Measurements from ENCODE around the gene TNFRSF12A. TPM values are rescaled to one million over a fixed set of nuclear protein-coding genes. Genes with fewer than 3 reads are reported as not detected.

TNFRSF12A gene
- total and polyA plus RNA-seq, 2 of the 4 experiments (the other 2 are of a cell fraction): 103 to 304 TPM

GRCh38 chr16:2987833-2988232, 32.3 kb upstream of the TNFRSF12A start:
- Histone ChIP-seq H3K27ac (ENCODE audit: insufficient read depth, low read length) (no peak overlapping the region), H3K27me3 (ENCODE audit: control insufficient read depth, insufficient read depth, low read length) (peaks cover 21% of the 10 kb centered on the region), H4K91ac (ENCODE audit: insufficient read depth, low read depth, low read length) (no peak overlapping the region), H3K79me1 (ENCODE audit: low read depth in 1 of 2, low read length in 2 of 2) (no peaks in the 10 kb centered on the region), H2AK9ac (replicated peaks; ENCODE audit: low read depth, low read length, poor library complexity) (no peak overlapping the region), H4K5ac (ENCODE audit: low read depth, low read length) (no peak overlapping the region), H3K4me3 (ENCODE audit: insufficient read depth, low read depth, low read length) (no peak overlapping the region), H3K9me3 (ENCODE audit: control insufficient read depth, insufficient read depth, low read length) (no peaks in the 10 kb centered on the region), H2AK5ac (ENCODE audit: low read depth, low read length) (no peak overlapping the region), H2AFZ (replicated peaks; ENCODE audit: low read length, poor library complexity) (no peak overlapping the region), H2BK20ac (ENCODE audit: low read depth, low read length) (no peak overlapping the region), H3K56ac (ENCODE audit: extremely low read depth, insufficient read depth, low read length) (no peak overlapping the region), H4K8ac (ENCODE audit: low read depth in 2 of 2, low read length in 2 of 2) (no peak overlapping the region), H3K4ac (ENCODE audit: low read depth, low read length) (no peak overlapping the region), H3K14ac (replicated peaks; ENCODE audit: low read depth, low read length) (no peak overlapping the region), H4K20me1 (ENCODE audit: insufficient read depth, low read length) (no peaks in the 10 kb centered on the region), H3K4me1 (ENCODE audit: control insufficient read depth, insufficient read depth, low read length) (peaks cover 2% of the 10 kb centered on the region; the same call in 1 of the 2 replicates), H3K4me2 (ENCODE audit: low read depth, low read length) (no peak overlapping the region), H3K9me1 (ENCODE audit: insufficient read depth, low read length) (no peaks in the 10 kb centered on the region), H3K36me3 (ENCODE audit: control insufficient read depth, insufficient read depth, low read length) (no peaks in the 10 kb centered on the region), H2BK5ac (ENCODE audit: low read depth, low read length, poor library complexity, severe bottlenecking) (no peak overlapping the region), H3K9ac (ENCODE audit: low read depth, low read length) (no peak overlapping the region), H2BK15ac (ENCODE audit: low read depth, low read length) (no peak overlapping the region), H3K18ac (ENCODE audit: low read depth, low read length) (no peak overlapping the region), H2BK120ac (ENCODE audit: low read depth, low read length) (no peak overlapping the region), H3K23ac (ENCODE audit: low read depth, low read length) (no peak overlapping the region)
- intact Hi-C loops (cut with micrococcal nuclease) (no loop called here), dilution Hi-C loops (cut with HindIII; ENCODE audit: low sequenced_read_pairs, unreplicated experiment) (no loop called here), in situ Hi-C loops (cut with MboI; ENCODE audit: low sequenced_read_pairs) (no loop called here)
- TF ChIP-seq CEBPB (IDR thresholded peaks at IDR 0.05; ENCODE audit: low read depth, low read length): no peak
- TF ChIP-seq RFX5 (IDR thresholded peaks at IDR 0.05; ENCODE audit: low read depth, low read length): no peak
- no peak for TF ChIP-seq MAFK (IDR thresholded peaks at IDR 0.05; ENCODE audit: low read depth, low read length)
- TF ChIP-seq NFE2L2 (IDR thresholded peaks at IDR 0.05; ENCODE audit: low read depth, low read length): no peak
- TF ChIP-seq MAZ (IDR thresholded peaks at IDR 0.05; ENCODE audit: borderline replicate concordance, low read depth, low read length): no peak
- TF ChIP-seq SMC3 (IDR thresholded peaks at IDR 0.05; ENCODE audit: low read depth, low read length): no peak
- no peak for TF ChIP-seq BHLHE40 (IDR thresholded peaks at IDR 0.05; ENCODE audit: low read depth, low read length)
- TF ChIP-seq RAD21 (IDR thresholded peaks at IDR 0.05; ENCODE audit: low read length): no peak
- TF ChIP-seq CTCF (conservative IDR thresholded peaks at IDR 0.05; ENCODE audit: low read depth, low read length): no peak
- no peak for TF ChIP-seq CHD1 (IDR thresholded peaks at IDR 0.05; ENCODE audit: low read depth, low read length)
- TF ChIP-seq, protein P1, sequence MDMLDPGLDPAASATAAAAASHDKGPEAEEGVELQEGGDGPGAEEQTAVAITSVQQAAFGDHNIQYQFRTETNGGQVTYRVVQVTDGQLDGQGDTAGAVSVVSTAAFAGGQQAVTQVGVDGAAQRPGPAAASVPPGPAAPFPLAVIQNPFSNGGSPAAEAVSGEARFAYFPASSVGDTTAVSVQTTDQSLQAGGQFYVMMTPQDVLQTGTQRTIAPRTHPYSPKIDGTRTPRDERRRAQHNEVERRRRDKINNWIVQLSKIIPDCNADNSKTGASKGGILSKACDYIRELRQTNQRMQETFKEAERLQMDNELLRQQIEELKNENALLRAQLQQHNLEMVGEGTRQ (IDR thresholded peaks at IDR 0.05; ENCODE audit: low read depth, low read length): no peak
- TF ChIP-seq, protein P2, sequence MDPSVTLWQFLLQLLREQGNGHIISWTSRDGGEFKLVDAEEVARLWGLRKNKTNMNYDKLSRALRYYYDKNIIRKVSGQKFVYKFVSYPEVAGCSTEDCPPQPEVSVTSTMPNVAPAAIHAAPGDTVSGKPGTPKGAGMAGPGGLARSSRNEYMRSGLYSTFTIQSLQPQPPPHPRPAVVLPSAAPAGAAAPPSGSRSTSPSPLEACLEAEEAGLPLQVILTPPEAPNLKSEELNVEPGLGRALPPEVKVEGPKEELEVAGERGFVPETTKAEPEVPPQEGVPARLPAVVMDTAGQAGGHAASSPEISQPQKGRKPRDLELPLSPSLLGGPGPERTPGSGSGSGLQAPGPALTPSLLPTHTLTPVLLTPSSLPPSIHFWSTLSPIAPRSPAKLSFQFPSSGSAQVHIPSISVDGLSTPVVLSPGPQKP (IDR thresholded peaks at IDR 0.05; ENCODE audit: borderline replicate concordance, low read depth, low read length): no peak
- TF ChIP-seq MXI1 (IDR thresholded peaks at IDR 0.05; ENCODE audit: borderline replicate concordance, low read depth, low read length): no peak
- TF ChIP-seq FOS (IDR thresholded peaks at IDR 0.05; ENCODE audit: low read depth, low read length): no peak
- TF ChIP-seq POLR2A (IDR thresholded peaks at IDR 0.05; ENCODE audit: low read depth, low read length): no peak
- TF ChIP-seq RCOR1 (IDR thresholded peaks at IDR 0.05; ENCODE audit: insufficient replicate concordance, low read length): no peak
- no TSS peak for BruUV-seq (replicated peaks)
- no peak for DNase-seq
- CTCF ChIA-PET: no interaction called here
- WGBS, 2 experiments (ENCODE audit: extremely low coverage in 2 of 2, insufficient read length in 1 of 2): 0% methylated on average over 1 of the region's 8 CpGs; no CpG with 5 or more reads in 1 of the 2 experiments
- POLR2A ChIA-PET (ENCODE audit: unreplicated experiment): no interaction called here
- no peak for ATAC-seq (ENCODE audit: low read depth)

Data from IMR-90 (cell line).